GM11168 (cell line): Measurements from ENCODE around the gene HOXA10.

Experiments
- in situ Hi-C: fragments of 300-500 bp; cut with MboI; formaldehyde crosslinking; loops from one replicate; pipeline ENCODE4 v1.12.0; 2022; ENCODE audit warnings: low sequenced_read_pairs; ENCODE audit not compliant: unreplicated experiment

HOXA10 gene

DNA sequence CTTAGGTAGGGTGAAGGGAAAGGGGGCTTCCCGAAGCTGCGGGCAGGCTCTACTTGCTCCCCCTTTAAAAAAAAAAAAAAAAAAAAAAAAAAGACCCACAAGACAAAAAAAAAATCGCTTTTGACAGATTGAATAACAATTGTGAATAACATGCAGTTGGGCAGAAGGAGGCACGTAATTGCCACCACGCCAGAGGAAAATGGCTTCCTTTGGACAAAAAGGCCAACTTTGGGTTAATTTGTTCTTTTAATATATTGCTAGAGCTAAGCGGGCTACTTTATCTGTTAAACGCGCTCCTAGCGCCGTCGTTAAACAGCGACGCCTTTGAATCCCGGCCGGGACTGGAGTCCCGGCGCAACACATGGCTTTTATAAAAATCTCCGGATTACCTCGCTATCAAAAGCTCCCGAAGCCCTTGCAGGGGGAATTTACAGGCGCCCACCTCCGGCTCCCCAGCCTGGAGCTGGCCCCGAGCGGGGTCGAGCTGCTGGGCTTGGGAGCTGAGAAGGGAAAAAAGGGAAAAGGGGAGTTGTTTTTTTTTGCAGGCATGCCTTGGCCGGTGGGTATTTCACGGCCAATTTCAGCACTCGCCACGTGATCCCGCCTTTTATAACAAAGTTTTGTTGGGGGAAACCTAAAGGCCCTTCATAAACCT is 9.7 kb upstream of the HOXA10 start:
- in situ Hi-C loops = loop anchor here (25.0 kb wide), 1 partner anchor 1322 kb away; no protein-coding TSS in a partner anchor

GRCh38 chr7:27182861-27183681 is 9.0 kb upstream of the HOXA10 start:
- in situ Hi-C loops = loop anchor here (25.0 kb wide), 1 partner anchor 1321 kb away; no protein-coding TSS in a partner anchor

GRCh38 chr7:27182285-27182841 is 8.2 kb upstream of the HOXA10 start:
- in situ Hi-C loops = loop anchor here (25.0 kb wide), 1 partner anchor 1320 kb away; no protein-coding TSS in a partner anchor

DNA sequence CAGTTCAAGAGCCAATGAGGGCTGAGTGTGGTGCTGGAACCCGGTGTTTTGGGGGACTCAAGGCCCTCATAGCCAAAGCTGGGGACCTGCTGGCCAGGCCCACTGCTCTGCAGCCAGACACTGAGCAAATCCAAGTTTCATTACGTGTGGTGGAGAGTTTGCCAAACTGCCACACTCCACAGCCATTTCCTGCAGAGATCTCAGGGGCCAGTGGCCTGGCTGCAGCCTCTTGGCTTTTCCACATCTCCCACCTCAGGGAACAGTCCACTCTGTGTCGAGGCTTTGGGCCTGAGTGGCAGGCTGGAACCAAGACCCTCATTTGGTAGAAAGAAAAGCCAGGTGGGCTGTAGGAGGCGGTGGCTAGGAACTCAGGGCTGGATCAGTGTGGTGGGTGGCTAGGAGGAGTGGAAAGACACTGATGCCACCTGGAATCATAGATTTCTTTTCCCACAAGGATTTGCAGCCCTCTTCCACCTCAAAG is 7.7 kb upstream of the HOXA10 start:
- in situ Hi-C loops = loop anchor here (25.0 kb wide), 1 partner anchor 1320 kb away; no protein-coding TSS in a partner anchor

- in situ Hi-C loops = loop anchor here (25.0 kb wide), 1 partner anchor 1318 kb away; no protein-coding TSS in a partner anchor
These were observed 6.6 kb upstream of the HOXA10 start for GRCh38 chr7:27180431-27181420.

GRCh38 chr7:27179503-27180430 is 5.6 kb upstream of the HOXA10 start:
- in situ Hi-C loops = loop anchor here (25.0 kb wide), 1 partner anchor 1317 kb away; no protein-coding TSS in a partner anchor

- in situ Hi-C loops = loop anchor here (25.0 kb wide), 1 partner anchor 1317 kb away; no protein-coding TSS in a partner anchor
These were observed 4.9 kb upstream of the HOXA10 start for GRCh38 chr7:27179030-27179429.

- in situ Hi-C loops = loop anchor here (25.0 kb wide), 1 partner anchor 1316 kb away; no protein-coding TSS in a partner anchor
These were observed 4.2 kb upstream of the HOXA10 start for GRCh38 chr7:27178366-27178765.

DNA sequence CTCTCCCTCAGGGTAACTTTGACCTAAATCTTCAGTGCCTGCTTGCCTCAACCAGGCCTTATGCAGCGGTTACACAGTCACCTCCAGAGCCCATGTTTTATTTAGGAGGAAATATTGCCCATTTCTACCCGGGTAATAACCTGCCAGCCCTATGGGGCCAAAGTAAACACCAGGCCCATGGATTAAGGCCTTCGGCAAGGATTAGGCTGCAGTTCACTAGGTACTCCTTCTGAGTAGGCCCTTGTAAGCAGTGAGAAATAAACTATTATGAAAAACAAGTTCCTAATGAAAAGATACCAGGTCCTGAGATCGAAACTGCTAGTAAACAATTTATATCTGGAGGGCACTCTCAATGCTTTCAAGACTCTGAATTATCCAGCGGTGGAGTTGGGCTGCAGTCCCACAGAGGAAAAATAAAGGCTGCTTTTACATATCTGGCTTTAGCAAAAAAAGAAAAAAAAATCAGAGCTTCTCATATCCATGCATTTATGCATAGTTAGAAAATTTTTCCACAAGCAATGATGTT is 3.7 kb upstream of the HOXA10 start:
- in situ Hi-C loops = loop anchor here (25.0 kb wide), 1 partner anchor 1316 kb away; no protein-coding TSS in a partner anchor

DNA sequence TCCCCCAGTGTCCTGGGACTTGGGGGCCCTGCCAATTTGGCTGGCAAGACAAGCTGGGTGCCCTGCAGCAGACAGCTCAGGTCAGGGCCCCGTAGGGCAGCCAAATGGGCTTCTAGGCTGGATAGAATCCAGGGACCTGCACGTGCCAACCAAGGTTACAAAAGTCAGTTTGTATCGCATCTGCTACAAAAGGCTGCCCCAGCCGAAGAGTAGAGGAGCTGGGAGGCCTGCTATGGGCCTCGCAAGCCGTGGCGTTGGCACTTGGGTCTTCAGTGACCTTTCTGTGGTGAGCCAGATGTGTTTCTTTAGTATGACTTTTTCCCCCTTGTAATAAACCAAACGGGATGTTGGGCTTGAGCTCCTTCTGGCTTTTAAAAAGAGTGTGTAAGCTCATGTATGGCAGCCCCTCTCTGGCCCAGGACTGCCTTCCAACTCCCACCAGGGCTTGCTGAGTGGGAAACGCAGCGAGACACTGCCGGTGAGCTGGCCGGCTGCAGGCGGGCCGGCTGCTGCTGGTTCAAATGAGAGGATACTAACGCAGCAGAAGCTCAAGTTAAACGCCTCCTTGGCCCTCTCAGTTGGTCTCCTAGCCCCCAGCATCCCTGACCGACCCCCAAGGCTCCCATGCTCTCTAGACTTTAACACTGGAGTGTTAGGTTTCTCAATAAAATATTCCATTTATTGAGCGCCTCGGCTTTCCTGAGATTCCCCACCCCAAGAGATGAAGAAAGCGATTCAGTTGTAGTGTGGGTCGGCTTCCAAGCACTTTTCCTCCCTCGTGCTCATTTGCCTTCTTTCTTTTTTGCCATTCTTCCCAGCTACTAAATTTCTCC is 3.1 kb upstream of the HOXA10 start:
- in situ Hi-C loops = loop anchor here (25.0 kb wide), 1 partner anchor 1315 kb away; no protein-coding TSS in a partner anchor

- in situ Hi-C loops = loop anchor here (25.0 kb wide), 1 partner anchor 1314 kb away; no protein-coding TSS in a partner anchor
These were observed 2.4 kb upstream of the HOXA10 start for GRCh38 chr7:27176524-27176845.

- in situ Hi-C loops = loop anchor here (25.0 kb wide), 1 partner anchor 1314 kb away; no protein-coding TSS in a partner anchor
These were observed 1.8 kb upstream of the HOXA10 start for GRCh38 chr7:27175626-27176523.

- in situ Hi-C loops = loop anchor here (25.0 kb wide), 1 partner anchor 1313 kb away; no protein-coding TSS in a partner anchor
These were observed 930 bp upstream of the HOXA10 start for GRCh38 chr7:27174874-27175625.

- in situ Hi-C loops = no loop called here
These were observed 587 bp downstream of the HOXA10 start for GRCh38 chr7:27173511-27173955.

- in situ Hi-C loops = no loop called here
These were observed 1.2 kb downstream of the HOXA10 start for GRCh38 chr7:27172823-27173510.
